K562 (cell line): Measurements from ENCODE around the gene STK4. TPM values are rescaled to one million over a fixed set of nuclear protein-coding genes. Genes with fewer than 3 reads are reported as not detected.

Experiments used
- ATAC-seq: fragments of 200-7000 bp; cut with Tn5 transposase; 3 replicates; pipeline ENCODE4 v1.9.1; 2020; ENCODE audit warnings: moderate library complexity
- BruUV-seq: library from RNA; stranded (reverse); fragments of 400-500 nt; replicated peaks from 2 replicates; lab custom pipeline; 2021; lab: Mats Ljungman, UMichigan
- CTCF ChIA-PET: fragments of 300-600 bp; formaldehyde crosslinking; extraction: SDS; loops from one replicate; lab custom pipeline; 2021; ENCODE audit warnings: low intra/inter-chr PET ratio; lab: Yijun Ruan, JAX
- POLR2A ChIA-PET: fragments of 300-600, 350-650 bp; sonication (Branson Sonifier 250); formaldehyde crosslinking; extraction: SDS; loops from one replicate; lab custom pipeline; 2021; ENCODE audit warnings: antibody characterized with exemption, inconsistent platforms; lab: Yijun Ruan, JAX
- DNase-seq, 4 experiments: peaks; one replicate each; pipeline versions ENCODE4 v3.0.0 to v3.0.0-alpha.2; 2011 to 2018; ENCODE audit warnings: low spot score in 3 of 4, mixed read lengths in 3 of 4; ENCODE audit errors: extremely low read depth in 1 of 4
- FAIRE-seq: peaks from 2 replicates; lab custom pipeline; 2011; peaks lifted over from hg19 to GRCh38; lab: Jason Lieb, UNC
- H2AFZ ChIP-seq: 2 replicates; pipeline ENCODE4 v1.6.0; 2011; ENCODE audit warnings: low read depth, low read length, control low read depth, inconsistent platforms
- H3K27ac ChIP-seq: fragments of 200-600 bp; 3 replicates; pipeline ENCODE4 v1.8.0; 2011; ENCODE audit warnings: low read depth, mild to moderate bottlenecking, control low read depth, inconsistent platforms, low read length, moderate library complexity, mixed read lengths; ENCODE audit errors: extremely low read depth
- H3K27me3 ChIP-seq, 2 experiments: fragments of 300-600 bp in 1 of 2; 2 replicates in 1 of 2; 3 replicates in 1 of 2; pipeline versions ENCODE4 v1.6.0 to v1.8.0; 2011; ENCODE audit warnings: inconsistent platforms in 2 of 2, low read length in 2 of 2, mild to moderate bottlenecking in 1 of 2, mixed read lengths in 1 of 2, moderate library complexity in 1 of 2; ENCODE audit not compliant: control insufficient read depth in 2 of 2, insufficient read depth in 2 of 2
- H3K36me3 ChIP-seq: fragments of 300-600 bp; 3 replicates; pipeline ENCODE4 v1.8.0; 2011; ENCODE audit warnings: mild to moderate bottlenecking, low read length, inconsistent platforms; ENCODE audit not compliant: control insufficient read depth, insufficient read depth
- H3K4me1 ChIP-seq, 2 experiments: fragments of 200-600 bp in 1 of 2; replicated peaks in 1 of 2; 2 replicates in 1 of 2; 3 replicates in 1 of 2; pipeline versions ENCODE4 v1.5.1 to v1.8.0; 2011; ENCODE audit warnings: inconsistent platforms in 2 of 2, low read length in 2 of 2, mild to moderate bottlenecking in 1 of 2, mixed read lengths in 1 of 2, moderate library complexity in 1 of 2; ENCODE audit not compliant: control insufficient read depth in 2 of 2, insufficient read depth in 2 of 2
- H3K4me2 ChIP-seq: 2 replicates; pipeline ENCODE4 v1.6.1; 2011; ENCODE audit warnings: low read length, control low read depth, inconsistent platforms, mixed read lengths; ENCODE audit not compliant: insufficient read depth
- H3K4me3 ChIP-seq: fragments of 200-600 bp; sonication (generic), shearing (Covaris generic); 2 replicates; pipeline ENCODE4 v1.5.1; 2016; ENCODE audit warnings: control low read depth, inconsistent platforms
- H3K79me2 ChIP-seq: fragments of 200-600 bp; 3 replicates; pipeline ENCODE4 v1.8.0; 2011; ENCODE audit warnings: low read length, inconsistent platforms; ENCODE audit not compliant: control insufficient read depth, insufficient read depth
- H3K9ac ChIP-seq, 2 experiments: 2 replicates each; pipeline versions ENCODE4 v1.6.0 to v1.6.1; 2011; ENCODE audit warnings: low read depth in 2 of 2, low read length in 2 of 2, control low read depth in 1 of 2, inconsistent platforms in 1 of 2, mild to moderate bottlenecking in 1 of 2, mixed read lengths in 1 of 2; ENCODE audit not compliant: insufficient read depth in 1 of 2
- H3K9me1 ChIP-seq: one replicate; pipeline ENCODE4 v1.6.0; 2011; ENCODE audit warnings: inconsistent platforms, mild to moderate bottlenecking, low read length, moderate library complexity; ENCODE audit not compliant: control insufficient read depth, insufficient read depth
- H3K9me3 ChIP-seq: replicated peaks from 2 replicates; pipeline ENCODE4 v1.5.1; 2011; ENCODE audit warnings: low read depth, low read length, inconsistent platforms; ENCODE audit not compliant: control insufficient read depth, insufficient read depth
- H4K20me1 ChIP-seq: replicated peaks from 2 replicates; pipeline ENCODE4 v1.6.1; 2011; ENCODE audit warnings: low read length, inconsistent platforms, mixed read lengths; ENCODE audit not compliant: control insufficient read depth, insufficient read depth
- AFF4 ChIP-seq: sonication (generic); formaldehyde crosslinking; IDR thresholded peaks from 2 replicates; pipeline ENCODE4 v1.8.0; 2023; ENCODE audit warnings: mild to moderate bottlenecking, missing genetic modification reagents
- ARID3A ChIP-seq: IDR thresholded peaks from 2 replicates; pipeline ENCODE4 v1.6.1; 2012; ENCODE audit warnings: low read depth, low read length, improper control_type of control experiment, borderline replicate concordance
- DLX4 ChIP-seq: fragments of 250-450 bp; sonication (Bioruptor Pico); IDR thresholded peaks from 2 replicates; pipeline ENCODE4 v1.6.1; 2021; ENCODE audit warnings: mild to moderate bottlenecking
- EZH2 ChIP-seq: IDR thresholded peaks from 2 replicates; pipeline ENCODE4 v1.6.1; 2012; ENCODE audit warnings: low read depth, mild to moderate bottlenecking, inconsistent platforms, low read length, borderline replicate concordance
- FOXJ3 ChIP-seq: sonication (generic); formaldehyde crosslinking; IDR thresholded peaks from 2 replicates; pipeline ENCODE4 v1.4.0; 2020; ENCODE audit warnings: mild to moderate bottlenecking, missing genetic modification reagents
- RB1 ChIP-seq: fragments of 450-650 bp; IDR thresholded peaks from 2 replicates; pipeline ENCODE4 v1.6.1; 2017; ENCODE audit warnings: low read depth, mild to moderate bottlenecking
- ZNF318 ChIP-seq, 2 experiments: fragments of 450-650 bp; IDR thresholded peaks; 2 replicates each; pipeline ENCODE4 v1.6.1; 2016; ENCODE audit warnings: mild to moderate bottlenecking in 2 of 2, borderline replicate concordance in 1 of 2, low read depth in 1 of 2, moderate library complexity in 1 of 2
- WGBS: fragments of 100-300 bp; shearing (Covaris generic); methylation state at CpG from one replicate; pipeline ENCODE4 v1.1.6; 2016; ENCODE audit warnings: low coverage, mixed read lengths; ENCODE audit not compliant: insufficient coverage; ENCODE audit errors: missing lambda C conversion rate; 5-methylcytosine and 5-hydroxymethylcytosine counted together
- in situ Hi-C: fragments of 300-500 bp; cut with MboI; formaldehyde crosslinking; loops from 4 replicates; pipeline ENCODE4 v1.15.0; 2018; ENCODE audit warnings: inconsistent platforms, mixed read lengths
- intact Hi-C: fragments of 100-400 bp; cut with micrococcal nuclease; formaldehyde crosslinking; loops from 2 replicates; pipeline ENCODE4 v1.14.2; 2022
- polyA plus RNA-seq, 8 experiments: library from polyadenylated mRNA; depleted of rRNA in 4 of 8; stranded (reverse) in 5 of 8; unstranded in 3 of 8; fragments of >200 nt; fragmentation: Nextera tagmentation in 2 of 8; fragmentation: Illumina TruSeq in 1 of 8; extraction: Ambion mirVana in 2 of 8; extraction: Trizol in 1 of 8; gene quantifications; 2 replicates each; pipeline versions ENCODE4 v1.2.1 to v1.2.3, GENCODE V29; 2011 to 2014; ENCODE audit warnings: inconsistent platforms in 1 of 8, missing spikeins in 1 of 8
- total RNA-seq, 7 experiments: library from RNA; depleted of rRNA in 6 of 7; stranded (reverse); fragments of >200 nt in 6 of 7; fragmentation: Illumina TruSeq in 2 of 7; extraction: Trizol in 2 of 7; gene quantifications; 2 replicates each; pipeline versions ENCODE4 v1.2.1 to v1.2.3, GENCODE V29; 2011 to 2021; ENCODE audit warnings: low replicate concordance in 1 of 7

STK4 gene
- total and polyA plus RNA-seq, 9 of the 15 experiments (the other 6 are each of a cell fraction or from before 2014, with no cell fraction given), result 11.9 to 30.6 (median 22.2) TPM

- DNase-seq (no peak), ATAC-seq (no peak), FAIRE-seq (no peak)
- POLR2A ChIA-PET, result interaction anchor here (2.3 kb wide), 1 partner anchor 8 kb away, joined by 9 read pairs; no protein-coding TSS in a partner anchor
- Histone ChIP-seq H4K20me1 (no peaks in the 10 kb centered on the region), H3K4me1 (no peaks in the 10 kb centered on the region), H3K9me1 (no peaks in the 10 kb centered on the region), H3K9me3 (no peaks in the 10 kb centered on the region), H3K27ac (no peak overlapping the region), H2AFZ (no peak overlapping the region), H3K4me3 (no peak overlapping the region), H3K79me2 (no peaks in the 10 kb centered on the region), H3K9ac (no peak overlapping the region), H3K4me2 (no peak overlapping the region), H3K27me3 (no peaks in the 10 kb centered on the region), H3K36me3 (peaks cover 31% of the 10 kb centered on the region)
- CTCF ChIA-PET, result no interaction called here
- in situ Hi-C loops, result no loop called here
- intact Hi-C loops, result no loop called here
- BruUV-seq, result no TSS peak
- WGBS, result 85% methylated on average over 2 of the region's 3 CpGs
- TF ChIP-seq ARID3A (no peak), FOXJ3 (CRISPR knock-in tag) (no peak), EZH2 (no peak), ZNF318 (IDR thresholded peaks at IDR 0.05; ENCODE audit: borderline replicate concordance in 1 of 2, low read depth in 1 of 2) (no peak), RB1 (no peak), AFF4 (CRISPR knock-in tag) (no peak), DLX4 (no peak)
These were observed 63.6 kb downstream of the STK4 start for GRCh38 chr20:45029884-45030283.
